ENCODE results near the gene ZNF662.

ZNF662 gene

GRCh38 chr3:42891042-42891441 is 14.9 kb upstream of the ZNF662 start:
- DNase-seq, result no peak

- DNase-seq, result no peak
These were observed 13.8 kb upstream of the ZNF662 start for GRCh38 chr3:42892169-42892568.

- DNase-seq, result no peak
These were observed 13.1 kb upstream of the ZNF662 start for GRCh38 chr3:42892807-42893206.

GRCh38 chr3:42894698-42895579 is 11.0 kb upstream of the ZNF662 start:
- DNase-seq, result no peak

GRCh38 chr3:42895580-42895868 is 10.4 kb upstream of the ZNF662 start:
- no peak for DNase-seq

- DNase-seq, result no peak
These were observed 6.9 kb upstream of the ZNF662 start for GRCh38 chr3:42898896-42899675.

DNA sequence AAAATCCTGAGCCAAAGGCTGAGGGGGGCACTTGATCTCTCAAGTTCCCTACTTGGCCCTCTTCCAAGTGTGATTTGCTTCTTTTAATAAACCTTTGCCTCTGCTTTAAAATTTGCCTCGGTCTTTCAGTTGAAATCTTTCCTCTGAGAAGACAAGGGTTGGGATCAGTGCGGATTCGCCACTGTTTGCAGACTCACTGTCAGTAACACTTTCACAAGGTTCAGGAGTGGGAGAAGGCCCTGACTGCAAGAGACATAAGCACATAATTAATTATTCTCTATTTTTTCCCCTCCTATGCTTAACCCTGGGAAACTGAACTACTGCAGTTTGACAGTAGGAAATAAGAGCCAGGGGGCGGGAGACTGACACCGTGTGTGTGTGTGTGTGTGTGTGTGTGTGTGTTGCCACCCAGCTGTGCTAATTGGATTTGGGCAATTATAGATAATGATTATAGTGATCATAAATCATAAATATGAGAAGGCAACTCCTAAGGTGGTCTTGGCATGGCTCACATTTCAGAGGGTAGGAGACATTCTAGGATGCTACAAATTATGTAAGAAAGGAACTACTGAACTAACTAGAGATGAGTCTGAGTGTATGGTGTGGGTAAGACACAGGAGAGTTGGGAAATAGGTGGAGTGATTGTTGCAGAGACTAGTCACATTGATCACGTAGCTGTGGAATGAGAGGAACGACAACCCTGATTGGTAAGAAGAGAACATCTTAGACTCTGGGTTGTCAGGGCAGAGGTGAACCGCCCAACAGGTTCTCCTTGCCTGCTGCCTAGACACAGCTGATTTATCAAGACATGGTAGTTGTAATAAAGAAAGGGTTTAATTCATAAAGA is 5.5 kb upstream of the ZNF662 start:
- no peak for DNase-seq

DNA sequence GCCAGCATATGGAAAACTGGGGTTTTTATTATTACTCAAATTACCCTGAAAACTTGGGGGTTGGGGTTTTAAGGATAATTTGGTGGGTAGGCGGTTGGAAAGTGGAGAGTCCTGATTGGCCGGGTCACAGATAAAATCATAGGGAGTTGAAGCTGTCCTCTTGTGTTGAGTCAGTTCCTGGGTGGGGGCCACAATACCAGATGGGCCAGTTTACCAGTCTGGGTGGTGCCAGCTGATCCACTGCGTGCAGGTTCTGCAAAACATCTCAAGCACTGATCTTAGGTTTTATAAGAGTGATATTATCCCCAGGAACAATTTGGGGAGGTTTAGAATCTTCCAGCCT is 4.9 kb upstream of the ZNF662 start:
- DNase-seq, result no peak

DNA sequence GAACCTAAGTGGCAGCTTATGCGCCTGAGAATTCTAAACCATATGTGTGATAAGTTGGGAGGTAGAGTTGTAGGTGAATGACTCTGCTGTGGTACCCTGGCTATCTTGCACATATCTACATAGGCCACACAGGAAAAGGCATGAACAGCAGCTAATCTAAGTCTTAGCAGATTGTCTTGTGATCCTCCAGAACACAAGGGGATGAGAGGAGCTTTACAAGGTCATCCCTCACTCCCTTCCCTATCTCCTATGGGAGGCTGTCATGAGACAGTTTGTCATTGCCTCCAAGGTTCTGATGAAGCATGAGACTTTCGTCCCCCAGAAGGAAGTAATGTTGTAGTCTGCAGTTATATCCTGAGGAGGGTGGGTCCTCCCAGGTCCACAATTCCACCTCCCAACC is 3.7 kb upstream of the ZNF662 start:
- no peak for DNase-seq

DNA sequence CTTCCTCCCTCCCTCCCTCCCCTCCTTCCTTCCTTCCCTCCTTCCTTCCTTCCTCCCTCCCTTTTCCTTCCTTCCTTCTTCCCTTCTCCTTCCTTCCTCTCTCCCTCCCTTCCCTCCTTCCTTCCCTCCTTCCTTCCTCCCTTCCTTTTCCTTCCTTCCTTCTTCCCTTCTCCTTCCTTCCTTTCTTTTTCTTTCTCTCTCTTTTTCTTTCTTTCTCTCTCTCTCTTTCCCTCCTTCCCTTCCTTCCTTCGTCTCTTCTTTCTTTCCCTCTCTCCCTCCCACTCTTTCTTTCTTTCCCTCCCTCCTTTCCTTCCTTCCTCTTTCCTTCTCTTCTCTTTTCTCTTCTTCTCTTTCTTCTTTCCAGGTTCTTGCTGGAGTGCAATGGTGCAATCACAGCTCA is 1.9 kb upstream of the ZNF662 start:
- DNase-seq, result no peak

GRCh38 chr3:42905740-42906069 is 237 bp upstream of the ZNF662 start:
- DNase-seq, result no peak

DNA sequence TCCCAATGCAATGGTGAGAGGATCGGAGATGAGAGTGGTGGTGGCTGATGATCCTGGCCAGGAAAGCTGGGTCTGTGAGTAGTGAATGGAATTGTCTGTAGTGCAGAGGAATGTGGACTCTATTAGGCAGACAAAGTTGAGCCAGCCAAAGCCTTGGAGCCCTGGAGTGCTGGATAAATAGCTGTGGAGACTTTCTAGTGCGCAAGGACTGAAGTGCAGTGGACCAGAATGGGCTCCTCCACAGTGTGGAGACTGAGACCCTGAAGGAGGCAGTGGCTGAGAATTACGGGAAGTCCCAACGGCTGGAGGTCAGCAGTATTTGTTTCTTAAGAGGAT is 874 bp downstream of the ZNF662 start:
- DNase-seq, result no peak

DNA sequence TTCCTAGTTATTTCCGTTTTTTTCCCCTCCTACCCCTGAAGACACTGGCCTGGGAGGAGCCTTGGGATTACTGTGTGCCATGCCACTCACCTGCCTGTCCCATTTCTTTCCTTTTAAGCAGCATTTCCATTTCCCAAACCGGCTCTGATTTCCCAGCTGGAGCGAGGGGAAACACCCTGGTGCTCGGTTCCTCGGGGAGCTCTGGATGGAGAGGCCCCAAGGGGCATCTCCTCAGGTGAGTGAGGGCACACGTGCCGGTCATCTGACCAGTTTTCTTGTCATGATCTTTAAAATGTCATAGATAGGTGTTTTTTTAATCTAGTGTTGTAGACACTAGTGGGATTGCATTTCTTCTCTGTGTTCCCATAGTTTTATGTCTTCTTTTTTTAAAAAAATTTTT is 2.7 kb downstream of the ZNF662 start:
- DNase-seq, result no peak

GRCh38 chr3:42911551-42911950 is 5.6 kb downstream of the ZNF662 start:
- no peak for DNase-seq

DNA sequence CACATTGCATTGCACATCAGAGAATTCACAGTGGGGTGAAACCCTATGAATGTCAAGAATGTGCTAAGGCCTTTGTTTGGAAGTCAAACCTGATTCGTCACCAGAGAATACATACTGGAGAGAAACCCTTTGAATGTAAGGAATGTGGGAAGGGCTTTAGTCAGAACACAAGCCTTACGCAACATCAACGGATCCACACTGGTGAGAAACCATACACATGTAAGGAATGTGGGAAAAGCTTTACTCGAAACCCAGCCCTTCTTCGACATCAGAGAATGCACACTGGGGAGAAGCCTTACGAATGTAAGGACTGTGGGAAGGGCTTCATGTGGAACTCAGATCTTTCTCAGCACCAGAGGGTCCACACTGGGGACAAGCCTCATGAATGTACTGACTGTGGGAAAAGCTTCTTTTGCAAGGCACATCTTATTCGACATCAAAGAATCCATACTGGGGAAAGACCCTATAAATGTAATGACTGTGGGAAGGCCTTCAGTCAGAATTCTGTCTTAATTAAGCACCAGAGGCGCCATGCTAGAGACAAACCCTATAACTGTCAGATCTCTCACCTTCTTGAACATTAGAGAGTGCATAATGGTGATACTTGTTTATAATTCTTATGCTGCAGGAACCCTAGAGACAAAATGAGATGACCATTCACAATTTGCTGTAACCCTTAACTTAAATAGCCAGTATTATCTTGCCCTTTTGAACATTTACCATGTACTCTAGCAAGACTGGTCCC is 9.0 kb downstream of the ZNF662 start:
- no peak for DNase-seq

- DNase-seq, result no peak
These were observed 17.7 kb downstream of the ZNF662 start for GRCh38 chr3:42923606-42924005.

- no peak for DNase-seq
These were observed 20.4 kb downstream of the ZNF662 start for GRCh38 chr3:42926310-42926709.

- no peak for DNase-seq
These were observed 28.2 kb downstream of the ZNF662 start for GRCh38 chr3:42934111-42934510.

DNA sequence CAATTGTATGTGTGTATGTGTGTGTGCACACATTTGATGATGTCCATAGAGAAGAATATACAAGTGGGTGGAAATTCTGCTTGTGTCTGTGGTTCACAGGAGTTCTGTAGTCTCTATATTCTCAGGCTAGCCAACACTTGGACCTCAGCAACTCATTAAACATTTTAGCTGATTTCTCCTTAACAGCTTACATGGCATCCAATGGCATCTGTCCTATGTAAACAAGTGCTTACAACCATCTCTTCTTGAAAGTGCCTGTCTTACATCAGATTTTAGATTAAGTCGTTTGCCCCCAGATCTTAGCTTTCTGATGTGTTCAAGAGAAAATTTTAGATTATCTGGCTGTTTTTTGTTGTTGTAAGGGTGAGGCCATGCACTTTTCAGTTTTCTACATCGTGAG is 29.0 kb downstream of the ZNF662 start:
- no peak for DNase-seq

DNA sequence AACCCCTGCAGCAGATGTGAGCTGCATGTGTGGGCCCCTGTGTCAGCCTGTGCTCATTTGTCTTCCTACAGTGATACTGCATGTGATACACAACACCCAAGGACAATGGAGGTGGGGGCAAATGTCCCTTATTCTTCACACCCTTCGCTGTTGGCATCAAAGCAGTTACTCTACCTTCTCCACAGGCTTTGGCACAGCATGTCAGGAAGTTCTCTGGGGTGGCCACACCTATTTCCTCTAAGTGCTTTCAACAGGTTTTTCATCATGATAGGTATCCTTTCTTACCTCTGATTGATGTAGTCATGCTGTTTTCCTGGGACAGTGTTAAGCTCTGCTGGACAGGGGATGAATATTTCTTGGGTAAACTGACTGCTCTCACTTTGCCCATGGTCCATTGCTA is 29.5 kb downstream of the ZNF662 start:
- no peak for DNase-seq

DNA sequence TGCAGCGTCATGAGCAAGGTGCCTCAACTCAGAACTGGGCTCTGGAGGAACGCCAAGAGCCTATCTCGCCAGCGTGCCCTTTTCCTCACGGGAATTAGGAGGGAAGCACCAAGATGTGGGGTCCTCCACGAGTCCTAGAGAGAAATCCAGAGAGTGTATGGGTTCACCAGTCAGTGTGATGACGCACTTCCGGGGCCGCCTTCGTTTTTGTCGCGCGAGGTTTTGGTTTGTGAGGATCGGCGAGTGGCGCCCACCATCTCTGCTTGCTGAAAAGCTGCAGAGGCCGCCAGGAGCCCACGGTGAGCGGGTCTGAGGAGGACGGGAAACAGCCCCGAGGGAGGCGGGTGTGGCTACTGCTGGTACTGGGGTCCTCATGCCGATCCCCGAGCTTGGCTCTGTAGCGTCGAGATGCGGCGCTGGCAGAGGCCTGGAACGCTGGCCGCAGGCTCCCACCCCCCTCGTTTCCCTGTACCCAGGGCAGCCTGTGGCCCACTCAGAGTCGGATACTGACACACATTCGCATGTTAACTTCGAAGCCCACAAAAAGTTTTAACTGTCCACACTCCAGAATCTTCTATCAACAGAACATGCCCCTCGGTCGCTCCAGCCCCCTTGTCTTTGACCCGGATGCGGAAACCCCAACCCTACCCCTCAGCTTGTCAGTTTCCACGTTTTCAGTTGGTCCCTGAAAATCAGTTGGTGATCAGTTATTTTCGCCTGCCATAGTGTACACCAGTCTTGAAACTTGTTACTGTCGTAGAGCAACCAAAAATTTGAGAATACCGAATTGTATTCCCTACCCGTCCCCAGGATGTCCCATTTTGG is 30.4 kb downstream of the ZNF662 start:
- no peak for DNase-seq

- no peak for DNase-seq
These were observed 31.4 kb downstream of the ZNF662 start for GRCh38 chr3:42937334-42937733.

Measured in NCI-H2081 (cell line).